Measurements from ENCODE around the gene ZNF668. TPM values are rescaled to one million over a fixed set of nuclear protein-coding genes. Genes with fewer than 3 reads are reported as not detected.
A peak's percentile ranks its signal among the peaks of the same experiment; 100 is the strongest.

ZNF668 gene
- total and polyA plus RNA-seq, 2 of the 13 experiments (the other 11 are each of a cell fraction or from before 2014, with no cell fraction given), result 3.8 to 9.8 TPM

GRCh38 chr16:31077592-31078396, 3.8 kb upstream of the ZNF668 start:
- H3K4me3 ChIP-seq (replicated peaks in 1 of 3; ENCODE audit: insufficient read depth in 1 of 3, low read depth in 2 of 3, low read length in 3 of 3), result no peak overlapping the region
- H3K9ac ChIP-seq (ENCODE audit: insufficient read depth, low read depth, low read length), result no peak overlapping the region
- H4K20me1 ChIP-seq (ENCODE audit: insufficient read depth, low read length), result no peaks in the 10 kb centered on the region
- FAIRE-seq, result no peak
- H3K4me1 ChIP-seq (ENCODE audit: insufficient read depth, low read length), result peaks cover 10% of the 10 kb centered on the region
- no TSS peak for BruUV-seq (replicated peaks)
- intact Hi-C loops (cut with micrococcal nuclease; ENCODE audit: unreplicated experiment), result no loop called here
- no peak overlapping the region for H2AFZ ChIP-seq (ENCODE audit: low read length)
- ChIA-PET CTCF (ENCODE audit: low intra/inter-chr PET ratio, low total read pairs) (no interaction called here), POLR2A (interaction anchor here (2.2 kb wide), 1 partner anchor 15 kb away, joined by 6 read pairs; no protein-coding TSS in a partner anchor)
- no peak for DNase-seq (ENCODE audit: low spot score)
- no peak overlapping the region for H3K27ac ChIP-seq (ENCODE audit: extremely low read length, insufficient read depth, low read length)
- H3K79me2 ChIP-seq (ENCODE audit: insufficient read depth, low read length), result peaks cover 23% of the 10 kb centered on the region
- H3K9me3 ChIP-seq (ENCODE audit: low read length), result no peaks in the 10 kb centered on the region
- WGBS (ENCODE audit: low lambda C conversion rate), result 97% methylated on average over 18 of the region's 30 CpGs
- in situ Hi-C loops (cut with HindIII; ENCODE audit: extremely low pct_ligation_motif_present, low pct_unique_long_range_greater_than_20kb), result no loop called here
- H3K4me2 ChIP-seq (ENCODE audit: low read depth, low read length), result no peak overlapping the region
- no peak for ATAC-seq
- H3K27me3 ChIP-seq (ENCODE audit: control insufficient read depth in 1 of 2, insufficient read depth in 2 of 2, low read length in 2 of 2), result no peaks in the 10 kb centered on the region; a peak in 1 of 5 replicates
- H3K36me3 ChIP-seq (replicated peaks in 1 of 2; ENCODE audit: control insufficient read depth in 1 of 2, insufficient read depth in 2 of 2, low read length in 2 of 2), result peaks cover 27 to 53% of the 10 kb centered on the region in 2 experiments
- no peak for TF ChIP-seq ZNF329 (CRISPR knock-in tag; IDR thresholded peaks at IDR 0.05; ENCODE audit: low read depth)
- TF ChIP-seq MXD3 (CRISPR knock-in tag; IDR thresholded peaks at IDR 0.05), result no peak
- no peak for TF ChIP-seq ZNF749 (CRISPR knock-in tag; IDR thresholded peaks at IDR 0.05; ENCODE audit: borderline replicate concordance)
- TF ChIP-seq TSC22D2 (CRISPR knock-in tag; IDR thresholded peaks at IDR 0.05; ENCODE audit: borderline replicate concordance), result no peak
- no peak for TF ChIP-seq GATAD2A (CRISPR knock-in tag; IDR thresholded peaks at IDR 0.05)
- no peak for TF ChIP-seq HNRNPL (IDR thresholded peaks at IDR 0.05; ENCODE audit: low read depth, low read length)
- no peak for TF ChIP-seq ZNF724P (CRISPR knock-in tag; IDR thresholded peaks at IDR 0.05; ENCODE audit: borderline replicate concordance)
- TF ChIP-seq JUND (CRISPR knock-in tag; IDR thresholded peaks at IDR 0.05), result no peak
- TF ChIP-seq ZNF768 (CRISPR knock-in tag; IDR thresholded peaks at IDR 0.05), result 0 out of 2 replicates have a peak, but pooled peaks have one; percentile 24
- no peak for TF ChIP-seq MAFG (CRISPR knock-in tag; IDR thresholded peaks at IDR 0.05)
- no peak for TF ChIP-seq MYNN (CRISPR knock-in tag; IDR thresholded peaks at IDR 0.05; ENCODE audit: low read depth)
- no peak for TF ChIP-seq ZNF235 (CRISPR knock-in tag; IDR thresholded peaks at IDR 0.05; ENCODE audit: borderline replicate concordance)
- peak; percentile 31 for TF ChIP-seq AGO2 (optimal IDR thresholded peaks at IDR 0.05; ENCODE audit: low read depth, low read length)
- no peak for TF ChIP-seq CREB3 (CRISPR knock-in tag; IDR thresholded peaks at IDR 0.05)
- TF ChIP-seq ETV5 (CRISPR knock-in tag; IDR thresholded peaks at IDR 0.05; ENCODE audit: borderline replicate concordance), result no peak
- TF ChIP-seq REST (IDR thresholded peaks at IDR 0.05; ENCODE audit: borderline replicate concordance in 1 of 2, low read depth in 1 of 2, low read length in 2 of 2), result no peak
- TF ChIP-seq RBFOX2 (IDR thresholded peaks at IDR 0.05; ENCODE audit: low read depth, low read length), result peak; percentile 49; the same call in 1 of the 2 replicates
- no peak for TF ChIP-seq YY1 (IDR thresholded peaks at IDR 0.05; ENCODE audit: insufficient read depth, insufficient replicate concordance, low read depth, low read length)
- TF ChIP-seq NFE2 (CRISPR knock-in tag; IDR thresholded peaks at IDR 0.05), result no peak
- TF ChIP-seq BORCS8-MEF2B (CRISPR knock-in tag; IDR thresholded peaks at IDR 0.05), result no peak
- TF ChIP-seq RORA (CRISPR knock-in tag; IDR thresholded peaks at IDR 0.05), result no peak

Data from HepG2 (cell line).